DND-41 (cell line): ENCODE data around the gene SETX.

Experiments
- ATAC-seq: fragments of 200-7000 bp; cut with Tn5 transposase; 3 replicates; pipeline ENCODE4 v1.9.1; 2021; ENCODE audit warnings: low read depth; ENCODE audit not compliant: insufficient read depth
- DNase-seq: peaks from one replicate; pipeline ENCODE4 v3.0.0-alpha.2; 2020
- H2AFZ ChIP-seq: 2 replicates; pipeline ENCODE4 v1.6.0; 2012; ENCODE audit warnings: low read depth, low read length
- H3K27ac ChIP-seq: 2 replicates; pipeline ENCODE4 v1.5.1; 2012; ENCODE audit warnings: low read length, inconsistent platforms
- H3K27me3 ChIP-seq: fragments of 200-600 bp; sonication (generic); 2 replicates; pipeline ENCODE4 v1.6.0; 2012; ENCODE audit warnings: low read length, mild to moderate bottlenecking, inconsistent platforms; ENCODE audit not compliant: insufficient read depth, poor library complexity
- H3K36me3 ChIP-seq: 2 replicates; pipeline ENCODE4 v1.5.1; 2012; ENCODE audit warnings: low read length, inconsistent platforms; ENCODE audit not compliant: insufficient read depth
- H3K4me1 ChIP-seq: 2 replicates; pipeline ENCODE4 v1.5.1; 2012; ENCODE audit warnings: mild to moderate bottlenecking, low read length; ENCODE audit not compliant: insufficient read depth
- H3K4me2 ChIP-seq: 2 replicates; pipeline ENCODE4 v1.6.0; 2012; ENCODE audit warnings: mild to moderate bottlenecking, moderate library complexity, low read length, inconsistent platforms; ENCODE audit not compliant: insufficient read depth
- H3K4me3 ChIP-seq, 2 experiments: fragments of 200-600 bp in 1 of 2; shearing (Covaris generic) in 1 of 2; 2 replicates each; pipeline ENCODE4 v1.5.1; 2012 to 2016; ENCODE audit warnings: inconsistent platforms in 2 of 2, low read length in 2 of 2, mild to moderate bottlenecking in 2 of 2, low read depth in 1 of 2, moderate library complexity in 1 of 2
- H3K79me2 ChIP-seq: 2 replicates; pipeline ENCODE4 v1.6.0; 2012; ENCODE audit warnings: low read length, inconsistent platforms; ENCODE audit not compliant: insufficient read depth
- H3K9ac ChIP-seq: 2 replicates; pipeline ENCODE4 v1.6.0; 2012; ENCODE audit warnings: low read depth, mild to moderate bottlenecking, inconsistent platforms, low read length, moderate library complexity
- H3K9me3 ChIP-seq: 2 replicates; pipeline ENCODE4 v1.5.1; 2012; ENCODE audit warnings: low read length, moderate library complexity, mild to moderate bottlenecking, inconsistent platforms; ENCODE audit not compliant: insufficient read depth, severe bottlenecking
- H4K20me1 ChIP-seq: 2 replicates; pipeline ENCODE4 v1.6.0; 2012; ENCODE audit warnings: low read length; ENCODE audit not compliant: insufficient read depth
- EZH2 ChIP-seq: IDR thresholded peaks from 3 replicates; pipeline ENCODE4 v1.6.1; 2012; ENCODE audit warnings: borderline replicate concordance, low read depth, mild to moderate bottlenecking, moderate library complexity, low read length, inconsistent platforms; ENCODE audit not compliant: severe bottlenecking
- TF ChIP-seq, protein P1 (sequence below): IDR thresholded peaks from 2 replicates; pipeline ENCODE4 v1.5.1; 2012; ENCODE audit warnings: borderline replicate concordance, low read length, moderate library complexity, mild to moderate bottlenecking; ENCODE audit not compliant: poor library complexity, severe bottlenecking; ENCODE audit errors: extremely low read depth

The SETX gene

DNA sequence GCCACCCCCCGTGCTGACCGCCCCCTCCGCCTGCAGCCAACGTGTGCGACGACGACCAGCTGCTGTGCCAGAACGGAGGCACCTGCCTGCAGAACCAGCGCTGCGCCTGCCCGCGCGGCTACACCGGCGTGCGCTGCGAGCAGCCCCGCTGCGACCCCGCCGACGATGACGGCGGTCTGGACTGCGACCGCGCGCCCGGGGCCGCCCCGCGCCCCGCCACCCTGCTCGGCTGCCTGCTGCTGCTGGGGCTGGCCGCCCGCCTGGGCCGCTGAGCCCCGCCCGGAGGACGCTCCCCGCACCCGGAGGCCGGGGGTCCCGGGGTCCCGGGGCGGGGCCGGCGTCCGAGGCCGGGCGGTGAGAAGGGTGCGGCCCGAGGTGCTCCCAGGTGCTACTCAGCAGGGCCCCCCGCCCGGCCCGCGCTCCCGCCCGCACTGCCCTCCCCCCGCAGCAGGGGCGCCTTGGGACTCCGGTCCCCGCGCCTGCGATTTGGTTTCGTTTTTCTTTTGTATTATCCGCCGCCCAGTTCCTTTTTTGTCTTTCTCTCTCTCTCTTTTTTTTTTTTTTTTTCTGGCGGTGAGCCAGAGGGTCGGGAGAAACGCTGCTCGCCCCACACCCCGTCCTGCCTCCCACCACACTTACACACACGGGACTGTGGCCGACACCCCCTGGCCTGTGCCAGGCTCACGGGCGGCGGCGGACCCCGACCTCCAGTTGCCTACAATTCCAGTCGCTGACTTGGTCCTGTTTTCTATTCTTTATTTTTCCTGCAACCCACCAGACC lies 112.8 kb downstream of the SETX start:
- Histone ChIP-seq H3K36me3 (no peaks in the 10 kb centered on the region), H3K27me3 (peaks cover 25% of the 10 kb centered on the region), H3K4me2 (peak overlapping the region; percentile 99), H3K79me2 (no peaks in the 10 kb centered on the region), H3K9me3 (no peaks in the 10 kb centered on the region), H2AFZ (peak overlapping the region; percentile 83; the same call in 1 of the 2 replicates), H4K20me1 (peaks cover 10% of the 10 kb centered on the region; the same call in 1 of the 2 replicates), H3K27ac (no peak overlapping the region), H3K4me3 (peak overlapping the region; percentile 33 to 67; a peak in 3 of 4 replicates), H3K4me1 (peaks cover 24% of the 10 kb centered on the region), H3K9ac (peak overlapping the region; percentile 54)
- peak; percentile 86 for TF ChIP-seq EZH2
- TF ChIP-seq, protein P1, sequence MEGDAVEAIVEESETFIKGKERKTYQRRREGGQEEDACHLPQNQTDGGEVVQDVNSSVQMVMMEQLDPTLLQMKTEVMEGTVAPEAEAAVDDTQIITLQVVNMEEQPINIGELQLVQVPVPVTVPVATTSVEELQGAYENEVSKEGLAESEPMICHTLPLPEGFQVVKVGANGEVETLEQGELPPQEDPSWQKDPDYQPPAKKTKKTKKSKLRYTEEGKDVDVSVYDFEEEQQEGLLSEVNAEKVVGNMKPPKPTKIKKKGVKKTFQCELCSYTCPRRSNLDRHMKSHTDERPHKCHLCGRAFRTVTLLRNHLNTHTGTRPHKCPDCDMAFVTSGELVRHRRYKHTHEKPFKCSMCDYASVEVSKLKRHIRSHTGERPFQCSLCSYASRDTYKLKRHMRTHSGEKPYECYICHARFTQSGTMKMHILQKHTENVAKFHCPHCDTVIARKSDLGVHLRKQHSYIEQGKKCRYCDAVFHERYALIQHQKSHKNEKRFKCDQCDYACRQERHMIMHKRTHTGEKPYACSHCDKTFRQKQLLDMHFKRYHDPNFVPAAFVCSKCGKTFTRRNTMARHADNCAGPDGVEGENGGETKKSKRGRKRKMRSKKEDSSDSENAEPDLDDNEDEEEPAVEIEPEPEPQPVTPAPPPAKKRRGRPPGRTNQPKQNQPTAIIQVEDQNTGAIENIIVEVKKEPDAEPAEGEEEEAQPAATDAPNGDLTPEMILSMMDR, result no peak
- ATAC-seq, result no peak
- peak; percentile 62 for DNase-seq

DNA sequence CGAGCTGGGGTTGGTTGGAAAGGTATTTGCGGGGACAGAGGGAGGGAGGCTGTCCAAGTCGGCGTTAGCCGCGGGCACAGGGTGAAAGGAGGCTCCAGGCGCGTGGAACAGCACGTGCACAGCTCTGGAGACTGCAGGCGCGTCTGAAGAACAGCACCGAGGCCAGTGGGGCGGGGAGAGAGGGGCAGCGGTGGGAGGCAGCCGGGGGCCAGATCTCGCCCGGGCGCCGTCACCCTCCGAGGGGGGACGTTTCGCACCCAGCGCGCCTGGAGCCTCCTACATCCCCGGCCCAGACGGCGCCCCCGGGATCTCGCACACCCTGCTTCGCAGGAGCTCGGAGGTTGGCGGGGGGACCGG lies 113.3 kb downstream of the SETX start:
- H3K4me3 ChIP-seq, result peak overlapping the region; percentile 24 to 67; a peak in 3 of 4 replicates
- H3K27ac ChIP-seq, result no peak overlapping the region
- H3K9ac ChIP-seq, result peak overlapping the region; percentile 54
- no peaks in the 10 kb centered on the region for H3K9me3 ChIP-seq
- no peaks in the 10 kb centered on the region for H3K79me2 ChIP-seq
- H3K4me1 ChIP-seq, result peaks cover 24% of the 10 kb centered on the region
- H4K20me1 ChIP-seq, result peaks cover 13% of the 10 kb centered on the region; the same call in 1 of the 2 replicates
- H3K4me2 ChIP-seq, result peak overlapping the region; percentile 99
- ATAC-seq (no peak), DNase-seq (no peak)
- TF ChIP-seq, protein P1, result no peak
- no peak for TF ChIP-seq EZH2
- H3K27me3 ChIP-seq, result peaks cover 25% of the 10 kb centered on the region
- H3K36me3 ChIP-seq, result no peaks in the 10 kb centered on the region
- H2AFZ ChIP-seq, result peak overlapping the region; percentile 83

DNA sequence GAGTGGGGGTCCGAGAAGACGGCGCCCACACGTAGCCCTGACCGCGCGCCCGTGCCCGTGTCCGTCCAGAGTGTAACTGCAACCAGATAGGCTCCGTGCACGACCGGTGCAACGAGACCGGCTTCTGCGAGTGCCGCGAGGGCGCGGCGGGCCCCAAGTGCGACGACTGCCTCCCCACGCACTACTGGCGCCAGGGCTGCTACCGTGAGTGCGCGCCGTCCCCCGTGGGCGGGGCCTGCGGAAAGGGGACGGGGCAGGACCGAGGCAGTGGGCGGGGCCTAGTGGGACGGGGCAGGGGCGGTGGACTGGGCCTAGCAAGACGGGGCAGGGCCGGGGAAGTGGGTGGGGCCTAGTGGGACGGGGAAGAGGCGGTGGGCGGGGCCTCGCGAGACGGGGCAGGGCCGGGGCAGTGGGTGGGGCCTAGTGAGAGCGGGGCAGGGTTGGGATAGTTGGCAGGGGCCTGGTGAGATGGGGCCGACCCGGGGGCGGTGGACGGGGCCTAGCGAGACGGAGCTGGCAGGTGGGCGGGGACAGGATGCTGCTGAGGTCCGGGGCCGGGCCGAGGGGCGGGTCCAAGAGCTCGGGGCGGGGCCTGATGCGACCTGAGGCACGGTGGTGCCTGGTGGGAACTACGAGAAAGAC lies 113.8 kb downstream of the SETX start:
- Histone ChIP-seq H2AFZ (peak overlapping the region; percentile 83; the same call in 1 of the 2 replicates), H3K27me3 (peaks cover 25% of the 10 kb centered on the region), H3K9me3 (no peaks in the 10 kb centered on the region), H3K36me3 (no peaks in the 10 kb centered on the region), H3K4me3 (peak overlapping the region; percentile 24 to 67; a peak in 3 of 4 replicates), H3K79me2 (no peaks in the 10 kb centered on the region), H3K4me1 (peaks cover 24% of the 10 kb centered on the region), H4K20me1 (peaks cover 13% of the 10 kb centered on the region; the same call in 1 of the 2 replicates), H3K27ac (no peak overlapping the region), H3K9ac (peak overlapping the region; percentile 54; the same call in 1 of the 2 replicates), H3K4me2 (peak overlapping the region; percentile 99)
- ATAC-seq, result peak; percentile 90
- DNase-seq, result peak; percentile 95
- TF ChIP-seq, protein P1, result no peak
- TF ChIP-seq EZH2, result no peak
